Measurements from ENCODE around the gene TES. TPM values are rescaled to one million over a fixed set of nuclear protein-coding genes. Genes with fewer than 3 reads are reported as not detected.

TES gene
- total and polyA plus RNA-seq, 2 of the 13 experiments (the other 11 are each of a cell fraction or from before 2014, with no cell fraction given): 21.6 to 23.0 TPM

- peak; percentile 58; the same call in 1 of the 2 replicates for TF ChIP-seq TARDBP (CRISPR knock-in tag; IDR thresholded peaks at IDR 0.05)
- TF ChIP-seq ATF5 (CRISPR knock-in tag; IDR thresholded peaks at IDR 0.05; ENCODE audit: low read depth): no peak
- peak; percentile 24; the same call in 1 of the 2 replicates for TF ChIP-seq NR2F6 (IDR thresholded peaks at IDR 0.05)
- peak; percentile 70 for TF ChIP-seq NR2F6 (CRISPR knock-in tag; IDR thresholded peaks at IDR 0.05)
- TF ChIP-seq HCFC1 (IDR thresholded peaks at IDR 0.05; ENCODE audit: low read depth, low read length): no peak
- TF ChIP-seq REPIN1 (CRISPR knock-in tag; IDR thresholded peaks at IDR 0.05; ENCODE audit: borderline replicate concordance, low read depth): 0 out of 2 replicates have a peak, but pooled peaks have one; percentile 70
- TF ChIP-seq ASH2L (IDR thresholded peaks at IDR 0.05; ENCODE audit: insufficient read length, low read depth, low read length): peak; percentile 41
- TF ChIP-seq FOXO1 (CRISPR knock-in tag; IDR thresholded peaks at IDR 0.05): 0 out of 2 replicates have a peak, but pooled peaks have one; percentile 31
- TF ChIP-seq GFI1 (CRISPR knock-in tag; IDR thresholded peaks at IDR 0.05; ENCODE audit: borderline replicate concordance): peak; percentile 41; the same call in 1 of the 2 replicates
- TF ChIP-seq MED1 (CRISPR knock-in tag; IDR thresholded peaks at IDR 0.05): 0 out of 2 replicates have a peak, but pooled peaks have one; percentile 30
- TF ChIP-seq POLR2AphosphoS2 (IDR thresholded peaks at IDR 0.05; ENCODE audit: low read depth, low read length): no peak
- peak; percentile 92 for TF ChIP-seq ZBTB43 (CRISPR knock-in tag; conservative IDR thresholded peaks at IDR 0.05)
- TF ChIP-seq ZMYM2 (CRISPR knock-in tag; IDR thresholded peaks at IDR 0.05): 0 out of 2 replicates have a peak, but pooled peaks have one; percentile 40
- TF ChIP-seq HMG20A (CRISPR knock-in tag; IDR thresholded peaks at IDR 0.05; ENCODE audit: borderline replicate concordance): peak; percentile 74
- no peak for TF ChIP-seq ZNF740 (CRISPR knock-in tag; IDR thresholded peaks at IDR 0.05)
- no peak for TF ChIP-seq LBX2 (CRISPR knock-in tag; IDR thresholded peaks at IDR 0.05; ENCODE audit: borderline replicate concordance)
- TF ChIP-seq ATAD3A (CRISPR knock-in tag; IDR thresholded peaks at IDR 0.05): no peak
- TF ChIP-seq PITX1 (CRISPR knock-in tag; IDR thresholded peaks at IDR 0.05): peak; percentile 43; the same call in 1 of the 2 replicates
- TF ChIP-seq HNF4A (CRISPR knock-in tag; IDR thresholded peaks at IDR 0.05): peak; percentile 95
- TF ChIP-seq RERE (CRISPR knock-in tag; IDR thresholded peaks at IDR 0.05; ENCODE audit: low read depth): no peak
- TF ChIP-seq ELF1 (CRISPR knock-in tag; IDR thresholded peaks at IDR 0.05): no peak
- TF ChIP-seq NR2C2 (CRISPR knock-in tag; IDR thresholded peaks at IDR 0.05; ENCODE audit: borderline replicate concordance): 0 out of 2 replicates have a peak, but pooled peaks have one; percentile 40
Measured at GRCh38 chr7:116239434-116239833, 29.1 kb downstream of the TES start (continued).

Measured in HepG2 (cell line).